Mesenchymal stem cell (in vitro differentiated cells and primary cell): Measurements from ENCODE around the gene BORCS8.

ENCODE experiments used
- DNase-seq: peaks from one replicate; pipeline ENCODE4 v3.0.0-alpha.2; 2013
- H2AFZ ChIP-seq: one replicate; pipeline ENCODE4 v1.6.1; 2013; ENCODE audit warnings: low read depth, mild to moderate bottlenecking, control low read depth, inconsistent platforms, low read length, moderate library complexity
- H2AK5ac ChIP-seq: 2 replicates; pipeline ENCODE4 v1.6.1; 2013; ENCODE audit warnings: low read length, moderate library complexity, mild to moderate bottlenecking, inconsistent platforms; ENCODE audit not compliant: severe bottlenecking
- H2BK120ac ChIP-seq: one replicate; pipeline ENCODE4 v1.6.1; 2013; ENCODE audit warnings: low read depth, mild to moderate bottlenecking, inconsistent platforms, low read length, moderate library complexity
- H2BK12ac ChIP-seq, 2 experiments: one replicate each; pipeline ENCODE4 v1.6.1; 2013; ENCODE audit warnings: inconsistent platforms in 2 of 2, low read length in 2 of 2, mild to moderate bottlenecking in 2 of 2, moderate library complexity in 2 of 2, control low read depth in 1 of 2
- H2BK15ac ChIP-seq: one replicate; pipeline ENCODE4 v1.6.1; 2013; ENCODE audit warnings: mild to moderate bottlenecking, low read depth, inconsistent platforms; ENCODE audit not compliant: poor library complexity, severe bottlenecking
- H2BK5ac ChIP-seq: 2 replicates; pipeline ENCODE4 v1.6.1; 2013; ENCODE audit warnings: low read depth, mild to moderate bottlenecking, low read length, control low read depth, inconsistent platforms; ENCODE audit not compliant: poor library complexity, severe bottlenecking
- H3K14ac ChIP-seq, 2 experiments: one replicate each; pipeline ENCODE4 v1.6.1; 2013; ENCODE audit warnings: inconsistent platforms in 2 of 2, low read length in 2 of 2, control low read depth in 1 of 2, mild to moderate bottlenecking in 1 of 2, moderate library complexity in 1 of 2
- H3K18ac ChIP-seq, 2 experiments: one replicate each; pipeline ENCODE4 v1.6.1; 2013; ENCODE audit warnings: inconsistent platforms in 2 of 2, low read length in 2 of 2, control low read depth in 1 of 2, low read depth in 1 of 2, mild to moderate bottlenecking in 1 of 2
- H3K23ac ChIP-seq, 2 experiments: one replicate each; pipeline ENCODE4 v1.6.1; 2013; ENCODE audit warnings: inconsistent platforms in 2 of 2, low read length in 2 of 2, mild to moderate bottlenecking in 2 of 2, moderate library complexity in 2 of 2, control low read depth in 1 of 2
- H3K27ac ChIP-seq: 2 replicates; pipeline ENCODE4 v1.5.1; 2013; ENCODE audit warnings: mild to moderate bottlenecking, moderate library complexity, low read length, control low read depth, inconsistent platforms; ENCODE audit not compliant: poor library complexity, severe bottlenecking
- H3K27me3 ChIP-seq, 2 experiments: 2 replicates each; pipeline versions ENCODE4 v1.6.1 to v1.7.0; 2013; ENCODE audit warnings: low read length in 2 of 2, mild to moderate bottlenecking in 2 of 2, moderate library complexity in 2 of 2, control low read depth in 1 of 2, inconsistent platforms in 1 of 2; ENCODE audit not compliant: control insufficient read depth in 1 of 2, insufficient read depth in 1 of 2
- H3K36me3 ChIP-seq, 2 experiments: 2 replicates each; pipeline versions ENCODE4 v1.6.1 to v1.7.0; 2013; ENCODE audit warnings: low read length in 2 of 2, control low read depth in 1 of 2, inconsistent platforms in 1 of 2, low read depth in 1 of 2, mild to moderate bottlenecking in 1 of 2; ENCODE audit not compliant: insufficient read depth in 2 of 2, control insufficient read depth in 1 of 2
- H3K4ac ChIP-seq, 2 experiments: one replicate each; pipeline ENCODE4 v1.6.1; 2013; ENCODE audit warnings: inconsistent platforms in 2 of 2, low read length in 2 of 2, mild to moderate bottlenecking in 2 of 2, moderate library complexity in 2 of 2, control low read depth in 1 of 2, low read depth in 1 of 2
- H3K4me1 ChIP-seq: 2 replicates; pipeline ENCODE4 v1.6.1; 2013; ENCODE audit warnings: low read depth, low read length, control low read depth; ENCODE audit not compliant: control insufficient read depth, insufficient read depth
- H3K4me2 ChIP-seq: 2 replicates; pipeline ENCODE4 v1.6.1; 2013; ENCODE audit warnings: low read length, mild to moderate bottlenecking, inconsistent platforms; ENCODE audit not compliant: poor library complexity, severe bottlenecking
- H3K4me3 ChIP-seq, 2 experiments: 2 replicates each; pipeline versions ENCODE4 v1.5.1 to v1.7.0; 2013; ENCODE audit warnings: low read length in 2 of 2, mild to moderate bottlenecking in 2 of 2, control low read depth in 1 of 2, low read depth in 1 of 2; ENCODE audit not compliant: insufficient read depth in 1 of 2
- H3K79me1 ChIP-seq: replicated peaks from 2 replicates; pipeline ENCODE4 v1.6.1; 2013; ENCODE audit warnings: mild to moderate bottlenecking, control low read depth, low read length, inconsistent platforms; ENCODE audit not compliant: poor library complexity, severe bottlenecking
- H3K9ac ChIP-seq: 2 replicates; pipeline ENCODE4 v1.7.0; 2013; ENCODE audit warnings: mild to moderate bottlenecking, low read length, moderate library complexity
- H3K9me3 ChIP-seq: 2 replicates; pipeline ENCODE4 v1.7.0; 2013; ENCODE audit warnings: mild to moderate bottlenecking, low read length; ENCODE audit not compliant: control insufficient read depth
- H4K8ac ChIP-seq: one replicate; pipeline ENCODE4 v1.6.1; 2013; ENCODE audit warnings: inconsistent platforms, mild to moderate bottlenecking, low read length, moderate library complexity
- H4K91ac ChIP-seq: one replicate; pipeline ENCODE4 v1.6.1; 2013; ENCODE audit warnings: mild to moderate bottlenecking, low read length, inconsistent platforms
- WGBS: methylation state at CpG from one replicate; pipeline ENCODE4 v1.1.7; 2013; ENCODE audit warnings: mixed read lengths; 5-methylcytosine and 5-hydroxymethylcytosine counted together

Gene BORCS8

DNA sequence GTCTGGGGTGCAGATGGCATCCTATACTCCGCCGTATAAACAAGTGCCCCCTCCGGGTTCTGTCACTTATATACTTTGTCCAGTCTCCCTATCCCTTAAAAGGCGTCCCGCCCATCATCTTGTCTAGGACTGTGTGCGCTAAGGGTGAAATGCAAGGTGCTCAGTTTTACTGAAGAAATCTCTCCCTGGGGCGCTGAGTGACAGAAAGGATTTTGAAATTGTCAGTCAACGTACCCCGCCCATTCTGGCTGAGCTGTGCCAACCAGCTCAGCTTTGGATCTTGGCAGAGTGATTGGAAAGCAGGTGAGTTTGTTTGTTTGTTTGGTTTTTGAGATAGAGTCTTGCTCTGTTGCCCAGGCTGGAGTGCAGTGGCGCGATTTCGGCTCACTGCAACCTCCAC is 49.6 kb downstream of the BORCS8 start:
- H2BK5ac ChIP-seq = no peak overlapping the region
- peaks cover 3 to 10% of the 10 kb centered on the region in 2 experiments for H3K36me3 ChIP-seq
- H3K9ac ChIP-seq = no peak overlapping the region
- H3K4me2 ChIP-seq = no peak overlapping the region
- no peak overlapping the region for H2BK15ac ChIP-seq
- H3K79me1 ChIP-seq = peaks cover 8% of the 10 kb centered on the region
- DNase-seq = no peak
- H3K4me3 ChIP-seq = no peak overlapping the region
- H3K23ac ChIP-seq = no peak overlapping the region
- H2BK120ac ChIP-seq = no peak overlapping the region
- no peak overlapping the region for H3K4ac ChIP-seq
- H3K9me3 ChIP-seq = no peaks in the 10 kb centered on the region
- 95% methylated on average over 12 of the region's 12 CpGs for WGBS
- H4K8ac ChIP-seq = no peak overlapping the region
- H3K4me1 ChIP-seq = peaks cover 4% of the 10 kb centered on the region
- H2BK12ac ChIP-seq = no peak overlapping the region
- H2AK5ac ChIP-seq = no peak overlapping the region
- H3K18ac ChIP-seq = no peak overlapping the region
- no peak overlapping the region for H3K14ac ChIP-seq
- no peak overlapping the region for H3K27ac ChIP-seq
- peaks cover 0 to 5% of the 10 kb centered on the region in 2 experiments for H3K27me3 ChIP-seq
- H2AFZ ChIP-seq = no peak overlapping the region
- no peak overlapping the region for H4K91ac ChIP-seq

- Histone ChIP-seq H2BK5ac (no peak overlapping the region), H3K4ac (no peak overlapping the region), H3K9ac (no peak overlapping the region), H3K14ac (no peak overlapping the region), H2BK120ac (no peak overlapping the region), H3K4me3 (no peak overlapping the region), H2BK12ac (no peak overlapping the region), H3K27me3 (peaks cover 0 to 5% of the 10 kb centered on the region in 2 experiments), H3K36me3 (no peaks in the 10 kb centered on the region), H4K8ac (no peak overlapping the region), H2AFZ (no peak overlapping the region), H3K4me1 (peaks cover 9% of the 10 kb centered on the region), H4K91ac (no peak overlapping the region), H3K79me1 (peaks cover 13% of the 10 kb centered on the region), H3K9me3 (no peaks in the 10 kb centered on the region), H2BK15ac (no peak overlapping the region), H3K18ac (no peak overlapping the region), H3K23ac (no peak overlapping the region), H3K4me2 (no peak overlapping the region), H3K27ac (no peak overlapping the region), H2AK5ac (no peak overlapping the region)
- 59% methylated on average over 5 of the region's 5 CpGs for WGBS
- no peak for DNase-seq
These were observed 51.5 kb downstream of the BORCS8 start for GRCh38 chr19:19140476-19140875.

- H2BK5ac ChIP-seq = no peak overlapping the region
- no peak overlapping the region for H3K27ac ChIP-seq
- peaks cover 10% of the 10 kb centered on the region for H3K4me1 ChIP-seq
- no peak overlapping the region for H3K23ac ChIP-seq
- no peak overlapping the region for H4K91ac ChIP-seq
- H2BK12ac ChIP-seq = no peak overlapping the region
- H2BK120ac ChIP-seq = no peak overlapping the region
- no peaks in the 10 kb centered on the region for H3K9me3 ChIP-seq
- H3K9ac ChIP-seq = no peak overlapping the region
- peaks cover 0 to 5% of the 10 kb centered on the region in 2 experiments for H3K27me3 ChIP-seq
- H3K4me2 ChIP-seq = no peak overlapping the region
- H4K8ac ChIP-seq = no peak overlapping the region
- no peak overlapping the region for H3K4me3 ChIP-seq
- peaks cover 17% of the 10 kb centered on the region for H3K79me1 ChIP-seq
- no peak overlapping the region for H3K14ac ChIP-seq
- H2AK5ac ChIP-seq = no peak overlapping the region
- no peak overlapping the region for H3K4ac ChIP-seq
- H3K36me3 ChIP-seq = no peaks in the 10 kb centered on the region
- H2AFZ ChIP-seq = no peak overlapping the region
- 41% methylated on average over 5 of the region's 5 CpGs for WGBS
- H2BK15ac ChIP-seq = no peak overlapping the region
- H3K18ac ChIP-seq = no peak overlapping the region
- DNase-seq = no peak
These were observed 52.1 kb downstream of the BORCS8 start for GRCh38 chr19:19139876-19140229.

- peak within 1 kb of the TSS; percentile 93 for H2BK120ac ChIP-seq
- H3K18ac ChIP-seq = peak within 1 kb of the TSS; percentile 23 to 75
- H3K4me2 ChIP-seq = peak within 1 kb of the TSS; percentile 93
- peak within 1 kb of the TSS; percentile 66 for H2AFZ ChIP-seq
- peaks cover 13% of the 10 kb centered on the region for H3K4me1 ChIP-seq
- WGBS = 3% methylated on average over 42 of the region's 42 CpGs
- H3K9me3 ChIP-seq = no peaks in the 10 kb centered on the region
- peak within 1 kb of the TSS; percentile 64 to 93 for H3K4me3 ChIP-seq
- no peaks in the 10 kb centered on the region for H3K36me3 ChIP-seq
- peaks cover 0 to 5% of the 10 kb centered on the region in 2 experiments for H3K27me3 ChIP-seq
- H2BK12ac ChIP-seq = no peak within 1 kb of the TSS
- no peak within 1 kb of the TSS for H2BK5ac ChIP-seq
- no peak within 1 kb of the TSS for H3K23ac ChIP-seq
- H3K14ac ChIP-seq = peak within 1 kb of the TSS in 1 of 2 experiments; percentile 95
- H2BK15ac ChIP-seq = peak within 1 kb of the TSS; percentile 49
- DNase-seq = peak; percentile 99
- H3K79me1 ChIP-seq = peaks cover 20% of the 10 kb centered on the region
- H4K8ac ChIP-seq = peak within 1 kb of the TSS; percentile 83
- H4K91ac ChIP-seq = peak within 1 kb of the TSS; percentile 45
- H3K4ac ChIP-seq = peak within 1 kb of the TSS in 1 of 2 experiments; percentile 62
- no peak within 1 kb of the TSS for H3K27ac ChIP-seq
- H2AK5ac ChIP-seq = no peak within 1 kb of the TSS
- H3K9ac ChIP-seq = peak within 1 kb of the TSS; percentile 95
These were observed 53.6 kb downstream of the BORCS8 start, which contains the start of gene TMEM161A for GRCh38 chr19:19138109-19138981. TMEM161A (minus strand) TSS chr19:19138478; CDS start chr19:19138428, 50 bp downstream.
